Measurements from ENCODE around the gene DAPK1.

DNA sequence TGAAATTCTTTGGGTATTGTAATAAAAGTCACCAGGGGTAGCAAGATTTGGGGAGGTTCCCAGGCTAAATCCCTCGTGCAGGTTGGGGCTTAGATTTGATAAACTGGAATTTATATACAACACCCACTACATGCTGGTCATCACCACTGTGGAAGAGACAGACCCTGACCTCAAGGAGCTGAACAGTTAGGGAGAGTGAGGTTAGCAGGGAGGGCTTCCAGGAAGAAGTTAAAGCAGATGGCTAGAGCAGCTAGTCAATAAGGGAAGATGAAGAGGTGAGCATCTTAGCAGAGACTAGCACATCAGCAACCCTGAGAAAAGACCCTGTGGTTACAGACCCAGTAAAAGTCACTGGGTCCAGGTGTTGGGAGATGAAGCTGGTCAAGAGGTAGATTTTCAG lies 234.7 kb downstream of the DAPK1 start:
- TF ChIP-seq CTCF (IDR thresholded peaks at IDR 0.05; ENCODE audit: low read length) (no peak), EZH2phosphoT487 (IDR thresholded peaks at IDR 0.05; ENCODE audit: low read length) (no peak)
